Glutamatergic neuron (in vitro differentiated cells): ENCODE data around the gene FTCDNL1. TPM values are rescaled to one million over a fixed set of nuclear protein-coding genes. Genes with fewer than 3 reads are reported as not detected.

Experiments
- DNase-seq: peaks from one replicate; pipeline ENCODE4 v3.0.0; 2022
- H3K27ac Mint-ChIP-seq: one replicate; pipeline ENCODE4 v1.8.0; 2020; ENCODE audit warnings: mild to moderate bottlenecking, mixed read lengths, inconsistent platforms; ENCODE audit not compliant: unreplicated experiment
- H3K27me3 Mint-ChIP-seq: one replicate; pipeline ENCODE4 v1.8.0; 2020; ENCODE audit warnings: mild to moderate bottlenecking, moderate library complexity, mixed read lengths, inconsistent platforms; ENCODE audit not compliant: unreplicated experiment
- H3K36me3 Mint-ChIP-seq: one replicate; pipeline ENCODE4 v1.8.0; 2020; ENCODE audit warnings: mild to moderate bottlenecking, mixed read lengths, inconsistent platforms; ENCODE audit not compliant: unreplicated experiment
- H3K4me1 Mint-ChIP-seq: one replicate; pipeline ENCODE4 v1.8.0; 2020; ENCODE audit warnings: mild to moderate bottlenecking, low read depth, mixed read lengths, inconsistent platforms; ENCODE audit not compliant: unreplicated experiment
- H3K4me3 Mint-ChIP-seq: one replicate; pipeline ENCODE4 v1.8.0; 2020; ENCODE audit warnings: mild to moderate bottlenecking, mixed read lengths, inconsistent platforms; ENCODE audit not compliant: unreplicated experiment
- H3K9me3 Mint-ChIP-seq: one replicate; pipeline ENCODE4 v1.8.0; 2020; ENCODE audit warnings: mild to moderate bottlenecking, moderate library complexity, mixed read lengths, inconsistent platforms; ENCODE audit not compliant: unreplicated experiment
- long read RNA-seq: library from polyadenylated mRNA; unstranded; transcript quantifications from one replicate; pipeline ENCODE4 v2.0.0, GENCODE V29; 2020; ENCODE audit not compliant: unreplicated experiment
- total RNA-seq: library from RNA; stranded (reverse); fragmentation: NEBNext Ultra II Directional; extraction: Animal tissue kit (Norgen Biotek cat#: 25700); gene quantifications from one replicate; pipeline ENCODE4 v1.2.1, GENCODE V29; 2021; ENCODE audit not compliant: unreplicated experiment
- TF ChIP-seq, protein P1 (sequence below): fragments of 200-600 bp; sonication (generic); IDR thresholded peaks from one replicate; pipeline ENCODE4 v1.5.0; 2021; ENCODE audit not compliant: partially characterized antibody, unreplicated experiment

FTCDNL1 gene
- total RNA-seq: 0.74 TPM
- long read RNA-seq, partial matches to known transcripts: 0 of 3 reads
- long read RNA-seq, other reads (novel, unspliced or antisense): 3 of 3 reads

DNA sequence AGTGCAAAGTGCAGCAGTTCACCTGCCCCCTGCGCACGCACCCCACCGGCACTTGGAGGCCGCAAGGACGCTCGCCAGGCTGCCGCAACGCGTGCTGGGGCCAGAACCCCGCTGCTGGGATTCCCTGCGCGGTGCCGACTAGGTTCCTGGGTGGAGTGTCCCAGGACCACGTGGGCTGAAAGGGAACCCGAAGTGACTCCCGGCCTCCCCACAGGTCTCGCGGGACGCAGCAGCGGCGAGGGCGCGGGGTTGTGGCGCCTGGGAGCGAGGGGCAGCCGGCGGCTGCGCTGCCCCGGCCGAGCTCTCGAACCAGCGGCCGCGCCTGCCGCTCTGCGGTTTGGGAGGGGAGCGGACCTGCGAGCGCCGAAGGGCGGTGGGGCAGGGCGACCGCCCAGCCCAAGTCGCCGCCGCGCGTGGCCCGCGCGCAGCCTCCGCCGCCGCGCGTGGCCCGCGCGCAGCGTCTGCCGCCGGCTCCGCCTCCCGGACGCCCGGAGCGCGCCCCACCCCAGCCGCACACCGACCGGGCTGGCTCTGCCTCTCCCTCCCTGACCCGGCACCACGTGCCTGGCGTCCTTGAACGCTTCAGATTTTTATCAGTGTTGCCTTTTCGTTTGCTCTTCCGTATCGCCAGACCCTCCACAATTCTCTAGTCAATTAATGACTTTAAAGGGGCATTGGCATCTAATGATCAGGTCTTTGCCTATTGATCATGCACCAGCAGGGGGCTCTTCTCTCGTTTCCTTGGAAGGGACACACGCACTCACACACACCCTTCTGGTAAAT is at the start of gene FTCDNL1:
Gene FTCDNL1 (minus strand): TSS at position 475 of the 783 bp plus-strand sequence. CDS start 2,230 bp downstream, outside the sequence.
- DNase-seq: peak; percentile 68
- H3K4me1 Mint-ChIP-seq: peaks cover 39% of the 10 kb centered on the region
- no peaks in the 10 kb centered on the region for H3K36me3 Mint-ChIP-seq
- peaks cover 9% of the 10 kb centered on the region for H3K9me3 Mint-ChIP-seq
- H3K27ac Mint-ChIP-seq: peak within 1 kb of the TSS; percentile 70
- H3K4me3 Mint-ChIP-seq: peak within 1 kb of the TSS; percentile 96
- TF ChIP-seq, protein P1, sequence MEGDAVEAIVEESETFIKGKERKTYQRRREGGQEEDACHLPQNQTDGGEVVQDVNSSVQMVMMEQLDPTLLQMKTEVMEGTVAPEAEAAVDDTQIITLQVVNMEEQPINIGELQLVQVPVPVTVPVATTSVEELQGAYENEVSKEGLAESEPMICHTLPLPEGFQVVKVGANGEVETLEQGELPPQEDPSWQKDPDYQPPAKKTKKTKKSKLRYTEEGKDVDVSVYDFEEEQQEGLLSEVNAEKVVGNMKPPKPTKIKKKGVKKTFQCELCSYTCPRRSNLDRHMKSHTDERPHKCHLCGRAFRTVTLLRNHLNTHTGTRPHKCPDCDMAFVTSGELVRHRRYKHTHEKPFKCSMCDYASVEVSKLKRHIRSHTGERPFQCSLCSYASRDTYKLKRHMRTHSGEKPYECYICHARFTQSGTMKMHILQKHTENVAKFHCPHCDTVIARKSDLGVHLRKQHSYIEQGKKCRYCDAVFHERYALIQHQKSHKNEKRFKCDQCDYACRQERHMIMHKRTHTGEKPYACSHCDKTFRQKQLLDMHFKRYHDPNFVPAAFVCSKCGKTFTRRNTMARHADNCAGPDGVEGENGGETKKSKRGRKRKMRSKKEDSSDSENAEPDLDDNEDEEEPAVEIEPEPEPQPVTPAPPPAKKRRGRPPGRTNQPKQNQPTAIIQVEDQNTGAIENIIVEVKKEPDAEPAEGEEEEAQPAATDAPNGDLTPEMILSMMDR: peak; percentile 71
- peaks cover 8% of the 10 kb centered on the region for H3K27me3 Mint-ChIP-seq

DNA sequence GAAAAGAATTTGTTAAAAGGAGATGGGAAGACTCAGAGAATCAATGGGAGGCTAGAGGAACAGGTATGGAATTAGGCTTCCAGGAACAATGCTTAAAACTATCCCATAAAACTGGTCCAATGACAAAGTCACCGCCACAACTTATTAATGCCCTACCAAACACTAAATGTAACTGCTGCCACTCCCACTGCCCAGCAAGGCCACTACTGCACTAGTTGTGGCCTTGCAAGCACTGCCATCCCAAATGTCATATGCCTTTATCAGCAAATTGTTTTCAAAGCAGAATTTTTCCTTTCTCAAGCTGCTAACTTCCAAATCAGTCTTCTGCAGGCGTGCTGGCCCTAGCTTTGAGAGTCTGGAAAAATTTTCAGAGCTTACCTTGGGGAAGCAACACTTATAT is 45.6 kb upstream of the FTCDNL1 start:
- Mint-ChIP-seq H3K36me3 (no peaks in the 10 kb centered on the region), H3K9me3 (no peaks in the 10 kb centered on the region), H3K27me3 (no peaks in the 10 kb centered on the region)

DNA sequence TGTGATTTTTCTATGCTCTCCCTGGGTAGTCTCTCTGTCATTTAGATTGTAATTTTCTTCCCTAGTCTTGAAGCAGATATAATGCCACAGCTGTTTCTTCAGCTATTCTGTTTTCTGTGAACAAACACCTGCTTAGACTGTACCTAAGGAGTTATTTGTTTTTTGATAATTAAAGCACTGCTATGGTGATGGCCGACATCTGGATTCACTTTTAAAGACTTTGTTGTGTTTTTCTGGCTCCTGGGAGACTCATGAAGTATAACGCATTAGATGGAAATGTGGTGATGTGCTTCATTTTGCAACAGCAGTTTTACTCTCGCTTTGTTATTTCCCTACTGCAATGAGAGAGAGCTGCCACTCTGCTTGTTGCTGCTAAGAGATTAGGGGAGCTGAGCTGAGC is 44.4 kb upstream of the FTCDNL1 start:
- Mint-ChIP-seq H3K4me1 (no peaks in the 10 kb centered on the region), H3K27me3 (no peaks in the 10 kb centered on the region), H3K4me3 (no peak overlapping the region), H3K36me3 (no peaks in the 10 kb centered on the region), H3K27ac (no peak overlapping the region), H3K9me3 (no peaks in the 10 kb centered on the region)
- DNase-seq: no peak
- TF ChIP-seq, protein P1: no peak

More for the DNA sequence above, 45.6 kb upstream of the FTCDNL1 start:
- DNase-seq: no peak
- H3K27ac Mint-ChIP-seq: no peak overlapping the region
- TF ChIP-seq, protein P1: no peak
- no peaks in the 10 kb centered on the region for H3K4me1 Mint-ChIP-seq
- no peak overlapping the region for H3K4me3 Mint-ChIP-seq

DNA sequence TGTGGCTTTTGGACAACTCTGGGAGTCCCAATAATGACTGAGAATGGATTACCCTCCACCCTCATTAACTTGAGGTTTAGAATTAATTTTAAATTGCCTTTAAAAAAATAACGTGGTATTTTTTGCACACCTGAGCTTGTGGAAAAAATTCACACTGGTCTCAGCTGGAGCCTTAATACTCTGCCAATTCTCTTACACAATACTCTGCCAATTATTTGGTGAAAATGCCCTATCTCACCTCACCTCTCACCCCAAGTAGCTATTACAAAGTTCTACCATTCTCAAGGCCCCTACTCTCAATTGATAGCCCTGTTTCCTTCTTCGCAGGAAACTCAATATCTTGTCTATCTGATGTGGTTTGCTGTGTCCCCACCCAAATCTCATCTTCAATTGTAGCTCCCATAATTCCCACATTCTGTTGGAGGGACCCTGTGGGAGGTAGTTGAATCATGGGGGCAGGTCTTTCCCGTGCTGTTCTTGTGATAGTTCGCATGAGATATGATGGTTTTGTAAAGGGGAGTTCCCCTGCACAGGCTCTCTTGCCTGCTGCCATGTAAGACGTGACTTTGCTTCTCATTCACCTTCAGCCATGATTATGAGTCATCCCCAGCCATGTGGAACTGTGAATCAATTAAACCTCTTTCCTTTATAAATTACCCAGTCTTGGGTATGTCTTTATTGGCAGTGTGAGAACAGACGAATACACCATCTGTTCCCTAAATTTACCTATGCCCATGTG is 32.7 kb upstream of the FTCDNL1 start:
- no peaks in the 10 kb centered on the region for H3K27me3 Mint-ChIP-seq
- no peak overlapping the region for H3K27ac Mint-ChIP-seq
- no peaks in the 10 kb centered on the region for H3K9me3 Mint-ChIP-seq
- no peak for DNase-seq
- H3K4me3 Mint-ChIP-seq: no peak overlapping the region
- TF ChIP-seq, protein P1: no peak
- H3K36me3 Mint-ChIP-seq: no peaks in the 10 kb centered on the region
- H3K4me1 Mint-ChIP-seq: no peaks in the 10 kb centered on the region
